ENCODE results near the gene TEKT1.
"Not testable (repeated sequence)": the region's sequence is repeated elsewhere in the genome, so short reads cannot be mapped to it uniquely, and the experiment has no call there.

GRCh38 chr17:6816368-6816767, 15.2 kb downstream of the TEKT1 start:
- TF ChIP-seq POLR2A, POLR2AphosphoS5, TAF1, SPI1 (IDR thresholded peaks at IDR 0.05; ENCODE audit: low read depth, low read length): not testable (repeated sequence)

Data from GM12891 (cell line).